HL-60 (cell line): ENCODE data around the gene PGD.
"Not testable (repeated sequence)": the region's sequence is repeated elsewhere in the genome, so short reads cannot be mapped to it uniquely, and the experiment has no call there.

ENCODE experiments used
- GABPA ChIP-seq: IDR thresholded peaks from 2 replicates; pipeline ENCODE4 v1.6.1; 2012; ENCODE audit warnings: low read depth
- POLR2AphosphoS5 ChIP-seq: IDR thresholded peaks from 2 replicates; pipeline ENCODE4 v1.6.1; 2012; ENCODE audit warnings: low read depth
- SPI1 ChIP-seq: IDR thresholded peaks from 2 replicates; pipeline ENCODE4 v1.6.1; 2012; ENCODE audit warnings: low read depth, mild to moderate bottlenecking, borderline replicate concordance
- TF ChIP-seq, protein P1 (sequence below): IDR thresholded peaks from one replicate; pipeline ENCODE4 v1.5.1; 2011; ENCODE audit warnings: low read length, control low read depth, inconsistent platforms; ENCODE audit not compliant: insufficient read depth
- TF ChIP-seq, protein P2 (sequence below): IDR thresholded peaks from 2 replicates; pipeline ENCODE4 v1.6.1; 2012; ENCODE audit warnings: low read depth; ENCODE audit not compliant: insufficient replicate concordance

DNA sequence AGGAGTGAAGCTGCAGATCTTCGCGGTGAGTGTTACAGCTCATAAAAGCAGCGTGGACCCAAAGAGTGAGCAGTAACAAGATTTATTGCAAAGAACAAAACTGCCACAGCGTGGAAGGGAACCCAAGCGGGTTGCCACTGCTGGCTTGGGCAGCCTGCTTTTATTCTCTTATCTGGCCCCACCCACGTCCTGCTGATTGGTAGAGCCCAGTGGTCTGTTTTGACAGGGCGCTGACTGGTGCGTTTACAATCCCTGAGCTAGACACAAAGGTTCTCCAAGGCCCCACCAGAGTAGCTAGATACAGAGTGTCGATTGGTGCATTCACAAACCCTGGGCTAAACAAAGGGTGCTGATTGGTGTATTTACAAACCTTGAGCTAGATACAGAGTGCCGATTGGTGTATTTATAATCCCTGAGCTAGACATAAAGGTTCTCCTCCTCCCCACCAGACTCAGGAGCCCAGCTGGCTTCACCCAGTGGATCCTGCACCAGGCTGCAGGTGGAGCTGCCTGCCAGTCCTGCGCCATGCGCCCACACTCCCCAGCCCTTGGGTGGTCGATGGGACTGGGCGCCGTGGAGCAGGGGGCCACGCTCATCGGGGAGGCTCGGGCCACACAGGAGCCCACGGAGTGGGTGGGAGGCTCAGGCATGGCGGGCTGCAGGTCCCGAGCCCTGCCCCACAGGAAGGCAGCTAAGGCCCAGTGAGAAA lies 27.1 kb downstream of the PGD start:
- TF ChIP-seq, protein P1, sequence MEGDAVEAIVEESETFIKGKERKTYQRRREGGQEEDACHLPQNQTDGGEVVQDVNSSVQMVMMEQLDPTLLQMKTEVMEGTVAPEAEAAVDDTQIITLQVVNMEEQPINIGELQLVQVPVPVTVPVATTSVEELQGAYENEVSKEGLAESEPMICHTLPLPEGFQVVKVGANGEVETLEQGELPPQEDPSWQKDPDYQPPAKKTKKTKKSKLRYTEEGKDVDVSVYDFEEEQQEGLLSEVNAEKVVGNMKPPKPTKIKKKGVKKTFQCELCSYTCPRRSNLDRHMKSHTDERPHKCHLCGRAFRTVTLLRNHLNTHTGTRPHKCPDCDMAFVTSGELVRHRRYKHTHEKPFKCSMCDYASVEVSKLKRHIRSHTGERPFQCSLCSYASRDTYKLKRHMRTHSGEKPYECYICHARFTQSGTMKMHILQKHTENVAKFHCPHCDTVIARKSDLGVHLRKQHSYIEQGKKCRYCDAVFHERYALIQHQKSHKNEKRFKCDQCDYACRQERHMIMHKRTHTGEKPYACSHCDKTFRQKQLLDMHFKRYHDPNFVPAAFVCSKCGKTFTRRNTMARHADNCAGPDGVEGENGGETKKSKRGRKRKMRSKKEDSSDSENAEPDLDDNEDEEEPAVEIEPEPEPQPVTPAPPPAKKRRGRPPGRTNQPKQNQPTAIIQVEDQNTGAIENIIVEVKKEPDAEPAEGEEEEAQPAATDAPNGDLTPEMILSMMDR = not testable (repeated sequence)
- not testable (repeated sequence) for TF ChIP-seq POLR2AphosphoS5, GABPA, SPI1
- TF ChIP-seq, protein P2, sequence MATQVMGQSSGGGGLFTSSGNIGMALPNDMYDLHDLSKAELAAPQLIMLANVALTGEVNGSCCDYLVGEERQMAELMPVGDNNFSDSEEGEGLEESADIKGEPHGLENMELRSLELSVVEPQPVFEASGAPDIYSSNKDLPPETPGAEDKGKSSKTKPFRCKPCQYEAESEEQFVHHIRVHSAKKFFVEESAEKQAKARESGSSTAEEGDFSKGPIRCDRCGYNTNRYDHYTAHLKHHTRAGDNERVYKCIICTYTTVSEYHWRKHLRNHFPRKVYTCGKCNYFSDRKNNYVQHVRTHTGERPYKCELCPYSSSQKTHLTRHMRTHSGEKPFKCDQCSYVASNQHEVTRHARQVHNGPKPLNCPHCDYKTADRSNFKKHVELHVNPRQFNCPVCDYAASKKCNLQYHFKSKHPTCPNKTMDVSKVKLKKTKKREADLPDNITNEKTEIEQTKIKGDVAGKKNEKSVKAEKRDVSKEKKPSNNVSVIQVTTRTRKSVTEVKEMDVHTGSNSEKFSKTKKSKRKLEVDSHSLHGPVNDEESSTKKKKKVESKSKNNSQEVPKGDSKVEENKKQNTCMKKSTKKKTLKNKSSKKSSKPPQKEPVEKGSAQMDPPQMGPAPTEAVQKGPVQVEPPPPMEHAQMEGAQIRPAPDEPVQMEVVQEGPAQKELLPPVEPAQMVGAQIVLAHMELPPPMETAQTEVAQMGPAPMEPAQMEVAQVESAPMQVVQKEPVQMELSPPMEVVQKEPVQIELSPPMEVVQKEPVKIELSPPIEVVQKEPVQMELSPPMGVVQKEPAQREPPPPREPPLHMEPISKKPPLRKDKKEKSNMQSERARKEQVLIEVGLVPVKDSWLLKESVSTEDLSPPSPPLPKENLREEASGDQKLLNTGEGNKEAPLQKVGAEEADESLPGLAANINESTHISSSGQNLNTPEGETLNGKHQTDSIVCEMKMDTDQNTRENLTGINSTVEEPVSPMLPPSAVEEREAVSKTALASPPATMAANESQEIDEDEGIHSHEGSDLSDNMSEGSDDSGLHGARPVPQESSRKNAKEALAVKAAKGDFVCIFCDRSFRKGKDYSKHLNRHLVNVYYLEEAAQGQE = not testable (repeated sequence)
